H9 (cell line): Measurements from ENCODE around the gene ABR. TPM values are rescaled to one million over a fixed set of nuclear protein-coding genes. Genes with fewer than 3 reads are reported as not detected.

Experiments used
- DNase-seq: peaks from one replicate; pipeline ENCODE4 v3.0.0-alpha.2; 2017
- H2AFZ ChIP-seq: one replicate; pipeline ENCODE4 v1.6.1; 2013; ENCODE audit warnings: mild to moderate bottlenecking, low read length, control low read depth, moderate library complexity
- H2AK5ac ChIP-seq: 2 replicates; pipeline ENCODE4 v1.6.1; 2013; ENCODE audit warnings: low read length, control low read depth, mixed read lengths; ENCODE audit not compliant: insufficient read length
- H2BK120ac ChIP-seq: one replicate; pipeline ENCODE4 v1.6.1; 2013; ENCODE audit warnings: low read depth, mild to moderate bottlenecking, low read length, control low read depth, inconsistent platforms; ENCODE audit not compliant: poor library complexity, severe bottlenecking
- H2BK12ac ChIP-seq: 2 replicates; pipeline ENCODE4 v1.6.1; 2013; ENCODE audit warnings: low read length, control low read depth, mixed read lengths, low read depth; ENCODE audit not compliant: insufficient read length
- H2BK15ac ChIP-seq: 2 replicates; pipeline ENCODE4 v1.6.1; 2013; ENCODE audit warnings: low read depth, low read length, control low read depth
- H2BK20ac ChIP-seq: one replicate; pipeline ENCODE4 v1.6.1; 2013; ENCODE audit warnings: low read depth, mild to moderate bottlenecking, low read length, control low read depth, inconsistent platforms; ENCODE audit not compliant: poor library complexity, severe bottlenecking
- H2BK5ac ChIP-seq: 2 replicates; pipeline ENCODE4 v1.6.1; 2013; ENCODE audit warnings: low read length, control low read depth, mixed read lengths; ENCODE audit not compliant: insufficient read length
- H3K14ac ChIP-seq: 2 replicates; pipeline ENCODE4 v1.6.1; 2013; ENCODE audit warnings: low read length, control low read depth; ENCODE audit not compliant: insufficient read depth
- H3K18ac ChIP-seq: 2 replicates; pipeline ENCODE4 v1.6.1; 2013; ENCODE audit warnings: low read depth, mild to moderate bottlenecking, mixed read lengths, low read length, control low read depth; ENCODE audit not compliant: insufficient read length
- H3K23ac ChIP-seq: 2 replicates; pipeline ENCODE4 v1.6.1; 2013; ENCODE audit warnings: low read length, control low read depth, mixed read lengths, low read depth; ENCODE audit not compliant: insufficient read length
- H3K23me2 ChIP-seq: 2 replicates; pipeline ENCODE4 v1.6.1; 2013; ENCODE audit warnings: low read depth, mild to moderate bottlenecking, mixed read lengths, low read length, control low read depth; ENCODE audit not compliant: insufficient read length, poor library complexity, severe bottlenecking
- H3K27ac ChIP-seq: 2 replicates; pipeline ENCODE4 v1.5.1; 2013; ENCODE audit warnings: low read length, control low read depth, mixed read lengths, low read depth; ENCODE audit not compliant: insufficient read length
- H3K27me3 ChIP-seq: 2 replicates; pipeline ENCODE4 v1.6.1; 2013; ENCODE audit warnings: low read length, control low read depth, inconsistent platforms; ENCODE audit not compliant: insufficient read depth
- H3K4ac ChIP-seq: 2 replicates; pipeline ENCODE4 v1.6.1; 2013; ENCODE audit warnings: low read depth, mild to moderate bottlenecking, control low read depth, inconsistent platforms, low read length, moderate library complexity
- H3K4me1 ChIP-seq: 2 replicates; pipeline ENCODE4 v1.6.1; 2013; ENCODE audit warnings: low read length, control low read depth, inconsistent platforms; ENCODE audit not compliant: insufficient read depth
- H3K4me2 ChIP-seq: 2 replicates; pipeline ENCODE4 v1.6.1; 2013; ENCODE audit warnings: low read length, control low read depth, mixed read lengths; ENCODE audit not compliant: insufficient read length, insufficient read depth
- H3K56ac ChIP-seq: 2 replicates; pipeline ENCODE4 v1.6.1; 2013; ENCODE audit warnings: low read depth, mild to moderate bottlenecking, mixed read lengths, low read length, control low read depth; ENCODE audit not compliant: insufficient read length
- H3K79me1 ChIP-seq: 2 replicates; pipeline ENCODE4 v1.6.1; 2013; ENCODE audit warnings: low read depth, mild to moderate bottlenecking, moderate library complexity, low read length, control low read depth, inconsistent platforms; ENCODE audit not compliant: insufficient read depth, poor library complexity, severe bottlenecking
- H3K79me2 ChIP-seq: 2 replicates; pipeline ENCODE4 v1.6.1; 2013; ENCODE audit warnings: low read length, control low read depth, inconsistent platforms; ENCODE audit not compliant: insufficient read depth
- H3K9ac ChIP-seq: 2 replicates; pipeline ENCODE4 v1.6.1; 2013; ENCODE audit warnings: low read length, control low read depth, mixed read lengths; ENCODE audit not compliant: insufficient read length; ENCODE audit errors: extremely low read depth
- H3K9me3 ChIP-seq: one replicate; pipeline ENCODE4 v1.6.1; 2013; ENCODE audit warnings: low read depth, low read length, inconsistent platforms; ENCODE audit not compliant: control insufficient read depth
- H3T11ph ChIP-seq: one replicate; pipeline ENCODE4 v1.6.1; 2013; ENCODE audit warnings: mild to moderate bottlenecking, low read length, control low read depth, inconsistent platforms
- H4K20me1 ChIP-seq: one replicate; pipeline ENCODE4 v1.6.1; 2013; ENCODE audit not compliant: control insufficient read depth, insufficient read length, insufficient read depth
- H4K5ac ChIP-seq: 2 replicates; pipeline ENCODE4 v1.6.1; 2013; ENCODE audit warnings: low read depth, mild to moderate bottlenecking, mixed read lengths, low read length, control low read depth; ENCODE audit not compliant: insufficient read length
- H4K8ac ChIP-seq: replicated peaks from 2 replicates; pipeline ENCODE4 v1.6.1; 2013; ENCODE audit warnings: low read length, control low read depth, mixed read lengths, low read depth; ENCODE audit not compliant: insufficient read length
- H4K91ac ChIP-seq: 2 replicates; pipeline ENCODE4 v1.6.1; 2013; ENCODE audit warnings: low read depth, mild to moderate bottlenecking, moderate library complexity, mixed read lengths, low read length, control low read depth; ENCODE audit not compliant: insufficient read length
- H3K27ac Mint-ChIP-seq, 3 experiments: 2 replicates in 2 of 3; 3 replicates in 1 of 3; pipeline ENCODE4 v1.8.0; 2020 to 2021; ENCODE audit warnings: mixed read lengths in 3 of 3, mild to moderate bottlenecking in 1 of 3, moderate library complexity in 1 of 3
- H3K27me3 Mint-ChIP-seq: 2 replicates; pipeline ENCODE4 v1.8.0; 2021; ENCODE audit warnings: low read depth, mild to moderate bottlenecking, moderate library complexity, mixed read lengths
- H3K36me3 Mint-ChIP-seq, 3 experiments: 2 replicates in 2 of 3; 3 replicates in 1 of 3; pipeline ENCODE4 v1.8.0; 2020 to 2021; ENCODE audit warnings: low read depth in 3 of 3, mixed read lengths in 3 of 3; ENCODE audit not compliant: insufficient read depth in 1 of 3
- H3K4me1 Mint-ChIP-seq, 2 experiments: 2 replicates each; pipeline ENCODE4 v1.8.0; 2020; ENCODE audit warnings: mixed read lengths in 2 of 2
- H3K4me3 Mint-ChIP-seq, 2 experiments: 2 replicates in 1 of 2; 3 replicates in 1 of 2; pipeline ENCODE4 v1.8.0; 2020 to 2021; ENCODE audit warnings: mild to moderate bottlenecking in 2 of 2, mixed read lengths in 2 of 2, moderate library complexity in 1 of 2
- H3K9me3 Mint-ChIP-seq, 2 experiments: 2 replicates in 1 of 2; 3 replicates in 1 of 2; pipeline ENCODE4 v1.8.0; 2020; ENCODE audit warnings: mild to moderate bottlenecking in 2 of 2, mixed read lengths in 2 of 2, moderate library complexity in 1 of 2
- WGBS: extraction: QIAGEN DNeasy Blood & Tissue Kit; methylation state at CpG from one replicate; pipeline ENCODE4 v1.1.7; 2013; ENCODE audit warnings: missing lambda C conversion rate, low lambda C conversion rate, mixed read lengths; ENCODE audit not compliant: insufficient read length; ENCODE audit errors: extremely low coverage; 5-methylcytosine and 5-hydroxymethylcytosine counted together
- total RNA-seq: library from RNA; stranded (reverse); gene quantifications from 2 replicates; pipeline ENCODE4 v1.2.1, GENCODE V29; 2021
- TF ChIP-seq, protein P1 (sequence below): fragments of 200-600 bp; sonication (generic); conservative IDR thresholded peaks from 3 replicates; pipeline ENCODE4 v1.8.0; 2021; ENCODE audit warnings: antibody characterized with exemption, mild to moderate bottlenecking

Gene ABR
- total RNA-seq, 1 experiment from 2014 or later: 34.7 TPM

DNA sequence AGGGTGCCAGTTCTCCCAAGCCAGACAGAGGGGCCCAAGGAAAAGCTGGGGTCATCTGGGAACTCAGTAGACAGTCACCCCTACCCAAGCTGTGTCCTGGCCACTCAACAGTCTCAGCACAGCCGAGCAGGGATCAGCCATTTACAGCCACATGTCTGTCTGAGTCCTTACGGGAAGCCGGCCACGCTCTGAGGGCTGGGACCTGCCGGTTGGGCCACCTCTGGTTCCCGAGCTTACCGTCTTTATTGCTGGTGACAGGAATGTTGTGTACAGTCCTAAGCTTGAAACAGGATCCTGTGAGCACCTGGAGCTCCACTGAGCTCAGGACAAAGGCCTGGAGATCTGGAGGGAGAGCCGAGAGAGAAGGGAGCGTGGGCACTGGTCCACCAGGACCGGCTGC lies 123.0 kb downstream of the ABR start:
- Histone ChIP-seq H3K18ac (no peak overlapping the region), H3K4me2 (no peak overlapping the region), H4K8ac (no peak overlapping the region), H3K79me1 (no peaks in the 10 kb centered on the region), H3K9ac (no peak overlapping the region), H3K79me2 (no peaks in the 10 kb centered on the region), H2BK15ac (no peak overlapping the region), H3T11ph (no peak overlapping the region), H2BK120ac (no peak overlapping the region), H2AK5ac (no peak overlapping the region), H3K4ac (no peak overlapping the region), H4K5ac (no peak overlapping the region), H3K4me1 (no peaks in the 10 kb centered on the region), H3K9me3 (no peaks in the 10 kb centered on the region), H2BK12ac (no peak overlapping the region), H2BK20ac (no peak overlapping the region), H2AFZ (no peak overlapping the region), H3K23me2 (no peaks in the 10 kb centered on the region), H4K20me1 (no peaks in the 10 kb centered on the region), H3K27me3 (no peaks in the 10 kb centered on the region), H3K14ac (no peak overlapping the region; the same call in 1 of the 2 replicates), H3K27ac (no peak overlapping the region), H2BK5ac (no peak overlapping the region), H4K91ac (no peak overlapping the region), H3K23ac (no peak overlapping the region), H3K56ac (no peak overlapping the region)
- no CpG with 5 or more reads among the region's 10 CpGs for WGBS
- no peaks in the 10 kb centered on the region for H3K27me3 Mint-ChIP-seq
- no peak overlapping the region for H3K4me3 Mint-ChIP-seq
- no peaks in the 10 kb centered on the region for H3K4me1 Mint-ChIP-seq
- H3K27ac Mint-ChIP-seq: peak overlapping the region in 2 of 3 experiments; percentile 49 to 51; a peak in 2 of 7 replicates
- TF ChIP-seq, protein P1, sequence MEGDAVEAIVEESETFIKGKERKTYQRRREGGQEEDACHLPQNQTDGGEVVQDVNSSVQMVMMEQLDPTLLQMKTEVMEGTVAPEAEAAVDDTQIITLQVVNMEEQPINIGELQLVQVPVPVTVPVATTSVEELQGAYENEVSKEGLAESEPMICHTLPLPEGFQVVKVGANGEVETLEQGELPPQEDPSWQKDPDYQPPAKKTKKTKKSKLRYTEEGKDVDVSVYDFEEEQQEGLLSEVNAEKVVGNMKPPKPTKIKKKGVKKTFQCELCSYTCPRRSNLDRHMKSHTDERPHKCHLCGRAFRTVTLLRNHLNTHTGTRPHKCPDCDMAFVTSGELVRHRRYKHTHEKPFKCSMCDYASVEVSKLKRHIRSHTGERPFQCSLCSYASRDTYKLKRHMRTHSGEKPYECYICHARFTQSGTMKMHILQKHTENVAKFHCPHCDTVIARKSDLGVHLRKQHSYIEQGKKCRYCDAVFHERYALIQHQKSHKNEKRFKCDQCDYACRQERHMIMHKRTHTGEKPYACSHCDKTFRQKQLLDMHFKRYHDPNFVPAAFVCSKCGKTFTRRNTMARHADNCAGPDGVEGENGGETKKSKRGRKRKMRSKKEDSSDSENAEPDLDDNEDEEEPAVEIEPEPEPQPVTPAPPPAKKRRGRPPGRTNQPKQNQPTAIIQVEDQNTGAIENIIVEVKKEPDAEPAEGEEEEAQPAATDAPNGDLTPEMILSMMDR: no peak
- H3K36me3 Mint-ChIP-seq: peaks cover 25 to 45% (median 28%) of the 10 kb centered on the region in 3 experiments
- H3K9me3 Mint-ChIP-seq: peaks cover 0 to 7% of the 10 kb centered on the region in 2 experiments; a peak in 1 of 5 replicates
- DNase-seq: no peak
